PC-9 (cell line): ENCODE results near the gene RGS7. TPM values are rescaled to one million over a fixed set of nuclear protein-coding genes. Genes with fewer than 3 reads are reported as not detected.

Experiments used
- BruUV-seq: library from RNA; stranded (reverse); fragments of 400-500 nt; replicated peaks from 2 replicates; lab custom pipeline; 2021; lab: Mats Ljungman, UMichigan
- CTCF ChIA-PET: fragments of 300-600 bp; sonication (Branson Sonifier 250); formaldehyde crosslinking; loops from one replicate; lab custom pipeline; 2022; ENCODE audit warnings: antibody characterized with exemption; lab: Charles Lee
- POLR2A ChIA-PET: fragments of 300-600 bp; sonication (Branson Sonifier 250); formaldehyde crosslinking; loops from one replicate; lab custom pipeline; 2022; ENCODE audit warnings: antibody characterized with exemption; ENCODE audit not compliant: unreplicated experiment; lab: Charles Lee
- DNase-seq, 2 experiments: peaks; one replicate each; pipeline versions ENCODE4 v3.0.0 to v3.0.0-alpha.2; 2015 to 2022; ENCODE audit warnings: mixed read lengths in 1 of 2
- H2AFZ ChIP-seq: fragments of 200-600 bp; sonication (generic); 2 replicates; pipeline ENCODE4 v1.8.1; 2017; ENCODE audit warnings: antibody characterized with exemption
- H3F3A ChIP-seq: fragments of 200-600 bp; sonication (generic); 2 replicates; pipeline ENCODE4 v1.8.1; 2017; ENCODE audit warnings: antibody characterized with exemption, mild to moderate bottlenecking, low read depth; ENCODE audit not compliant: insufficient read depth
- H3K27ac ChIP-seq: fragments of 200-600 bp; sonication (generic); 2 replicates; pipeline ENCODE4 v1.6.1; 2016; ENCODE audit warnings: mixed run types
- H3K27me3 ChIP-seq: fragments of 200-600 bp; sonication (generic); 2 replicates; pipeline ENCODE4 v1.6.1; 2016; ENCODE audit warnings: low read depth, mixed run types; ENCODE audit not compliant: insufficient read depth
- H3K36me3 ChIP-seq: fragments of 200-600 bp; sonication (generic); 2 replicates; pipeline ENCODE4 v1.6.1; 2016; ENCODE audit warnings: low read depth, mixed run types
- H3K4me1 ChIP-seq: fragments of 200-600 bp; sonication (generic); replicated peaks from 2 replicates; pipeline ENCODE4 v1.6.1; 2016; ENCODE audit warnings: mixed run types; ENCODE audit not compliant: insufficient read depth
- H3K4me2 ChIP-seq: fragments of 200-600 bp; sonication (generic); 2 replicates; pipeline ENCODE4 v1.6.1; 2017; ENCODE audit warnings: mixed run types
- H3K4me3 ChIP-seq: fragments of 200-600 bp; sonication (generic); 2 replicates; pipeline ENCODE4 v1.6.1; 2016; ENCODE audit warnings: mixed run types
- H3K79me2 ChIP-seq: fragments of 200-600 bp; sonication (generic); 2 replicates; pipeline ENCODE4 v1.6.1; 2017; ENCODE audit warnings: low read depth, mixed run types
- H3K9me2 ChIP-seq: fragments of 200-600 bp; sonication (generic); 2 replicates; pipeline ENCODE4 v1.8.1; 2017; ENCODE audit warnings: mild to moderate bottlenecking; ENCODE audit not compliant: insufficient read depth
- H3K9me3 ChIP-seq: fragments of 200-600 bp; sonication (generic); 2 replicates; pipeline ENCODE4 v1.8.1; 2016; ENCODE audit warnings: low read depth; ENCODE audit not compliant: insufficient read depth
- H4K20me1 ChIP-seq: fragments of 200-600 bp; sonication (generic); 2 replicates; pipeline ENCODE4 v1.8.1; 2017; ENCODE audit not compliant: insufficient read depth
- CTCF ChIP-seq: fragments of 200-600 bp; sonication (generic); conservative IDR thresholded peaks from 2 replicates; pipeline ENCODE4 v1.6.1; 2017; ENCODE audit warnings: mixed run types, antibody characterized with exemption, mild to moderate bottlenecking, moderate library complexity
- EZH2 ChIP-seq: fragments of 200-600 bp; sonication (generic); IDR thresholded peaks from 2 replicates; pipeline ENCODE4 v1.8.0; 2017; ENCODE audit warnings: antibody characterized with exemption, low read depth
- intact Hi-C: fragments of 100-400 bp; cut with micrococcal nuclease; formaldehyde crosslinking; loops from one replicate; pipeline ENCODE4 v1.10.0; 2022; ENCODE audit not compliant: unreplicated experiment
- total RNA-seq: library from RNA; stranded (reverse); gene quantifications from 2 replicates; pipeline ENCODE4 v1.2.3, GENCODE V29; 2021

The RGS7 gene
- total RNA-seq, 1 experiment from 2014 or later = 5.8 TPM

GRCh38 chr1:240946926-240947325 lies 410.1 kb downstream of the RGS7 start:
- no peaks in the 10 kb centered on the region for H3F3A ChIP-seq
- POLR2A ChIA-PET = no interaction called here
- no peak overlapping the region for H2AFZ ChIP-seq
- no peaks in the 10 kb centered on the region for H3K36me3 ChIP-seq
- intact Hi-C loops = loop anchor here (1.0 to 2.0 kb wide), 2 partner anchors 58 to 215 kb away; no protein-coding TSS in a partner anchor
- H3K4me2 ChIP-seq = no peak overlapping the region
- no peaks in the 10 kb centered on the region for H4K20me1 ChIP-seq
- peaks cover 18% of the 10 kb centered on the region; the same call in 1 of the 2 replicates for H3K27me3 ChIP-seq
- CTCF ChIA-PET = no interaction called here
- TF ChIP-seq CTCF (peak; percentile 71), EZH2 (no peak)
- no peaks in the 10 kb centered on the region for H3K4me1 ChIP-seq
- no peaks in the 10 kb centered on the region for H3K9me2 ChIP-seq
- no peak overlapping the region for H3K4me3 ChIP-seq
- BruUV-seq = no TSS peak
- H3K27ac ChIP-seq = no peak overlapping the region
- no peaks in the 10 kb centered on the region for H3K9me3 ChIP-seq
- H3K79me2 ChIP-seq = no peaks in the 10 kb centered on the region
- DNase-seq = peak in 1 of 2 experiments; percentile 24

DNA sequence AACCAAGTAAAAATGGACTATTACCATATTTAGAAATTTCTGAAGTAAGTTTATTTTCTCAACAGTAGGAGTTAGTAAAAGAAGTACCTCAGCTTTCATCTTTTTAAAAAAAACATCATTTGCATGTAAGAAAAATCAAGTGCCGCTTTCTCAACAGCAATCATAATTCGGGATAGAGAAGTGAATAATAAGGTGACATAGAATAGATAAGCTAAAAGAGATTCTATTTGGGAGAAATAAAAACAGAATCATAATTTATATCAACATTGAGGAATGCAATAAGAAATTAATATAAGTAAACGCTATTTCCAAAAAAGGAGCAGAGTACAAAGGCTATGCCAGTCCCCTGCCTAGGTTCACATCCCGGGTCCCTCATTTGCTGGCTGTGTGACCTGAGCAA lies 414.1 kb downstream of the RGS7 start:
- Histone ChIP-seq H3K9me2 (no peaks in the 10 kb centered on the region), H3F3A (no peaks in the 10 kb centered on the region), H2AFZ (no peak overlapping the region), H3K79me2 (no peaks in the 10 kb centered on the region), H3K4me3 (no peak overlapping the region), H4K20me1 (no peaks in the 10 kb centered on the region), H3K27ac (no peak overlapping the region), H3K27me3 (peaks cover 23% of the 10 kb centered on the region; the same call in 1 of the 2 replicates), H3K4me1 (no peaks in the 10 kb centered on the region), H3K4me2 (no peak overlapping the region), H3K36me3 (no peaks in the 10 kb centered on the region), H3K9me3 (no peaks in the 10 kb centered on the region)
- TF ChIP-seq CTCF (no peak), EZH2 (no peak)
- DNase-seq = no peak
- ChIA-PET CTCF (no interaction called here), POLR2A (no interaction called here)
- intact Hi-C loops = no loop called here
- BruUV-seq = no TSS peak

DNA sequence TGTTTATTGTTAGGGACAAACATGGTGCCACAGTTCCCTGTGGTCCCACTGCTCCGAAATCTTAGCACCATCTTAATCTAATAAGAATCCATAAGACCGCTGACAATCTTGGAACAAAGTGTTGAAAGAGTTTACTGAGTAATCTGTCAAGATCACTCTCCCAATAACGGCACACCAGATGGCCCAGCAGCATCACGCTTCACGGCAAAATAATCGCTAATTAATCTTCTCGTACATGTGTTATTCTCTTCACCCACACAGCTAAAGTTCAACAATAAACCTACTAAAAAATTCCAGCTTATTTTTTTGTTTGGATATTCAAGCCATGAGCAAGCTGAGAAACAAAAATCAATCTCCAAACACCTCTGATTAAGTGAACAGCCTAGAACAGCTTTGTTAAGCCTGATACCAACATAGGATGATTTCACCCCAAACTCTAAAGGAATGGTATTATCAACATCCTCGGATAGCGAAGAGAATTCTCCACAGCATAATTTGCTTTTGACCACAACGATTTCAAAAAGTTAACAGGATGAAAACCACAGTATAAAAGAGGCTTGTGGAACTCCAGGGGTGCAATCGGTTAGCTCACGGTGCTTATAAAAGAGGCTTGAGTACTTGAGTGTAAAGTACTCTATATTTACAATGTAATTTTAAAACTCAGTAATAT lies 415.2 kb downstream of the RGS7 start:
- Histone ChIP-seq H3K9me2 (no peaks in the 10 kb centered on the region), H2AFZ (no peak overlapping the region), H3K4me2 (no peak overlapping the region), H3K79me2 (no peaks in the 10 kb centered on the region), H3K27ac (no peak overlapping the region), H3F3A (no peaks in the 10 kb centered on the region), H3K27me3 (peaks cover 23% of the 10 kb centered on the region; the same call in 1 of the 2 replicates), H3K9me3 (no peaks in the 10 kb centered on the region), H3K4me3 (no peak overlapping the region), H3K36me3 (no peaks in the 10 kb centered on the region), H3K4me1 (no peaks in the 10 kb centered on the region), H4K20me1 (no peaks in the 10 kb centered on the region)
- ChIA-PET POLR2A (no interaction called here), CTCF (no interaction called here)
- no peak for DNase-seq
- intact Hi-C loops = no loop called here
- BruUV-seq = no TSS peak
- no peak for TF ChIP-seq CTCF
- TF ChIP-seq EZH2 = no peak
